H1 (cell line): ENCODE results near the gene PRKCSH. TPM values are rescaled to one million over a fixed set of nuclear protein-coding genes. Genes with fewer than 3 reads are reported as not detected.
A peak's percentile ranks its signal among the peaks of the same experiment; 100 is the strongest.

Experiments
- BACH1 ChIP-seq: IDR thresholded peaks from 2 replicates; pipeline ENCODE4 v1.6.1; 2012; ENCODE audit warnings: low read length, improper control_type of control experiment
- CBX5 ChIP-seq: fragments of 300-800, 300-1000 bp; sonication (generic); IDR thresholded peaks from 2 replicates; pipeline ENCODE4 v1.7.1; 2016; ENCODE audit warnings: antibody characterized with exemption, low read length, low read depth
- CBX8 ChIP-seq: fragments of 300-800, 300-1000 bp; sonication (generic); IDR thresholded peaks from 2 replicates; pipeline ENCODE4 v1.7.1; 2016; ENCODE audit warnings: low read depth, low read length, borderline replicate concordance
- EGR1 ChIP-seq: IDR thresholded peaks from 2 replicates; pipeline ENCODE4 v1.6.1; 2011; ENCODE audit warnings: low read depth, low read length, borderline replicate concordance
- FOSL1 ChIP-seq: IDR thresholded peaks from 2 replicates; pipeline ENCODE4 v1.6.1; 2011; ENCODE audit warnings: mild to moderate bottlenecking, low read depth, low read length, moderate library complexity; ENCODE audit not compliant: insufficient read depth
- HDAC2 ChIP-seq, 2 experiments: fragments of 300-600 bp in 1 of 2; sonication (generic) in 1 of 2; IDR thresholded peaks; 2 replicates each; pipeline ENCODE4 v1.6.1; 2011 to 2012; ENCODE audit warnings: low read depth in 2 of 2, low read length in 2 of 2, mild to moderate bottlenecking in 2 of 2, moderate library complexity in 2 of 2, borderline replicate concordance in 1 of 2, inconsistent platforms in 1 of 2
- HDAC6 ChIP-seq: IDR thresholded peaks from one replicate; pipeline ENCODE4 v1.7.1; 2012; ENCODE audit warnings: low read depth, mild to moderate bottlenecking, inconsistent platforms, low read length, moderate library complexity
- KDM4A ChIP-seq: IDR thresholded peaks from one replicate; pipeline ENCODE4 v1.7.1; 2012; ENCODE audit warnings: low read depth, mild to moderate bottlenecking, moderate library complexity, low read length, inconsistent platforms; ENCODE audit not compliant: severe bottlenecking
- POLR2A ChIP-seq, 2 experiments: IDR thresholded peaks; 1 replicate in 1 of 2; 2 replicates in 1 of 2; pipeline ENCODE4 v1.6.1; 2011; ENCODE audit warnings: low read depth in 2 of 2, low read length in 2 of 2, mild to moderate bottlenecking in 2 of 2; ENCODE audit errors: control extremely low read depth in 1 of 2
- POLR2AphosphoS5 ChIP-seq: IDR thresholded peaks from 2 replicates; pipeline ENCODE4 v1.6.1; 2011; ENCODE audit warnings: low read depth, low read length
- POU5F1 ChIP-seq: IDR thresholded peaks from 2 replicates; pipeline ENCODE4 v1.6.1; 2011; ENCODE audit warnings: low read depth, mild to moderate bottlenecking, low read length, moderate library complexity
- RXRA ChIP-seq: IDR thresholded peaks from 2 replicates; pipeline ENCODE4 v1.6.1; 2011; ENCODE audit warnings: low read depth, mild to moderate bottlenecking, low read length, moderate library complexity; ENCODE audit not compliant: insufficient read depth
- SP2 ChIP-seq: IDR thresholded peaks from 2 replicates; pipeline ENCODE4 v1.6.1; 2012; ENCODE audit warnings: mild to moderate bottlenecking, low read length, inconsistent platforms
- SRF ChIP-seq: IDR thresholded peaks from 2 replicates; pipeline ENCODE4 v1.6.1; 2011; ENCODE audit warnings: mild to moderate bottlenecking, low read depth, low read length, moderate library complexity
- SUZ12 ChIP-seq: fragments of 200-600 bp; sonication (generic); IDR thresholded peaks from 2 replicates; pipeline ENCODE4 v1.6.1; 2012; ENCODE audit warnings: mild to moderate bottlenecking, inconsistent platforms, low read length, moderate library complexity, mixed read lengths
- TAF1 ChIP-seq: IDR thresholded peaks from 2 replicates; pipeline ENCODE4 v1.6.1; 2011; ENCODE audit warnings: mild to moderate bottlenecking, low read depth, low read length
- TAF7 ChIP-seq: optimal IDR thresholded peaks from 2 replicates; pipeline ENCODE3; 2011; ENCODE audit warnings: low read depth, mild to moderate bottlenecking, inconsistent platforms, low read length, moderate library complexity, borderline replicate concordance
- polyA plus RNA-seq, 7 experiments: library from polyadenylated mRNA; depleted of rRNA in 3 of 7; stranded (reverse) in 5 of 7; unstranded in 2 of 7; fragments of >200 nt in 5 of 7; fragments of 200-250 nt in 2 of 7; gene quantifications; 1 replicate in 5 of 7; 2 replicates in 1 of 7; 4 replicates in 1 of 7; pipeline versions ENCODE4 v1.2.1 to v1.2.3, GENCODE V29; 2011 to 2013; ENCODE audit warnings: missing spikeins in 2 of 7, mixed read lengths in 2 of 7
- total RNA-seq: library from RNA; stranded (reverse); fragmentation: NEBNext Ultra II Directional; extraction: Animal tissue kit (Norgen Biotek cat#: 25700); gene quantifications from 2 replicates; pipeline ENCODE4 v1.2.1, GENCODE V29; 2021
- TF ChIP-seq, protein P1 (sequence below): IDR thresholded peaks from 2 replicates; pipeline ENCODE4 v1.6.1; 2012; ENCODE audit warnings: inconsistent platforms
- TF ChIP-seq, protein P2 (sequence below): IDR thresholded peaks from 2 replicates; pipeline ENCODE4 v1.6.1; 2011; ENCODE audit warnings: low read length, improper control_type of control experiment
- TF ChIP-seq, protein P3 (sequence below), 3 experiments: IDR thresholded peaks; 1 replicate in 2 of 3; 2 replicates in 1 of 3; pipeline versions ENCODE4 v1.5.1 to v1.6.1; 2011; ENCODE audit warnings: low read length in 3 of 3, mild to moderate bottlenecking in 3 of 3, inconsistent platforms in 2 of 3, low read depth in 1 of 3, moderate library complexity in 1 of 3; ENCODE audit not compliant: insufficient read depth in 1 of 3; ENCODE audit errors: control extremely low read depth in 1 of 3

PRKCSH gene
- total and polyA plus RNA-seq, 2 of the 8 experiments (the other 6 are each of a cell fraction or from before 2014, with no cell fraction given) = 97.2 to 337 TPM

DNA sequence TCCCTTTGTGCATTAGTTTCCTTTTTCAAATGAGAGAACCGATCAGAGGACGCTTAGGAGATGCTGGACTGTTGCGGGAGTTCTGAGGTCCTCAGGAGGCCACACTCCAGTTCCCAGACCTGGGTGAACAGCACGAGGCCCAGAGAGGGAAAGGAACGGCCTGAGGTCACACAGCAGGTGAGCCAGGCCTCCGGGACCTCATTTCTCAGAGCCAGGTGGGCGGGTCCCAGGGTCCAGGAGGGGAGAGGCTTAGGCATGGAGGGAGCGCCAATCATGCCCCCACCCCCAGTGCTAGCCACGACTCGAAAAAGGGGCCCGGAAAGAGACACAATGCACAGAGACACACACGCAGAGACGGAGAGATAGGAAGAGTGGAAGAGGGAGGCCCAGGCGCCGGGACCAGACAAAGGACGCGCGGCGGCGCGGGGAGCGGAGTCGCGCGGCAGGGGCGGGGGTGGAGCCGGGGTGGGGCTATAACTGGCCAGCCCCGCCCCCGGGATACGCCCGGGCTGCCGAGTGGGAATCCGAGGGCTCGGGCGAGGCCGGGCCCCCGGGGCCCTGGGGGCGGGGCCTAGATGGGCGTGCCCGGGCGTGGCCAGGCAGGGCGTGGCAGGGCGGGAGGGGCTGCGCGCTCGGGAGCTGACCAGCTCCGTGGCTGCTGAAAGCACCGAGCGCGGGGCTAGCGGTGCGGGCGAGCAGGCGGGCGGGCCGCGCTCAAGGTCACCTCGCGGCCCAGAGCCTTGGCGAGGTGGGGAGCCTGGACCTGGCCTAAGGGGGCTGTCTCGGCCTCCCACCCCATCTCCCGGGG lies 43.9 kb downstream of the PRKCSH start (continued):
- TF ChIP-seq RXRA = no peak
- TF ChIP-seq BACH1 = no peak; the same call in 1 of the 2 replicates
- TF ChIP-seq CBX5 = no peak
- no peak for TF ChIP-seq SP2
- TF ChIP-seq HDAC2 (IDR thresholded peaks at IDR 0.05; ENCODE audit: borderline replicate concordance in 1 of 2, low read depth in 2 of 2, low read length in 2 of 2) = peak; percentile 57 to 68; a peak in 1 of 4 replicates
- TF ChIP-seq FOSL1 = no peak
- TF ChIP-seq, protein P1, sequence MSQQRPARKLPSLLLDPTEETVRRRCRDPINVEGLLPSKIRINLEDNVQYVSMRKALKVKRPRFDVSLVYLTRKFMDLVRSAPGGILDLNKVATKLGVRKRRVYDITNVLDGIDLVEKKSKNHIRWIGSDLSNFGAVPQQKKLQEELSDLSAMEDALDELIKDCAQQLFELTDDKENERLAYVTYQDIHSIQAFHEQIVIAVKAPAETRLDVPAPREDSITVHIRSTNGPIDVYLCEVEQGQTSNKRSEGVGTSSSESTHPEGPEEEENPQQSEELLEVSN = no peak
- no peak for TF ChIP-seq POLR2AphosphoS5
- TF ChIP-seq POU5F1 = no peak
- TF ChIP-seq POLR2A (IDR thresholded peaks at IDR 0.05; ENCODE audit: control extremely low read depth in 1 of 2, low read depth in 2 of 2, low read length in 2 of 2) = no peak; a peak in 1 of 3 replicates
- peak; percentile 59; the same call in 1 of the 2 replicates for TF ChIP-seq EGR1
- TF ChIP-seq, protein P2, sequence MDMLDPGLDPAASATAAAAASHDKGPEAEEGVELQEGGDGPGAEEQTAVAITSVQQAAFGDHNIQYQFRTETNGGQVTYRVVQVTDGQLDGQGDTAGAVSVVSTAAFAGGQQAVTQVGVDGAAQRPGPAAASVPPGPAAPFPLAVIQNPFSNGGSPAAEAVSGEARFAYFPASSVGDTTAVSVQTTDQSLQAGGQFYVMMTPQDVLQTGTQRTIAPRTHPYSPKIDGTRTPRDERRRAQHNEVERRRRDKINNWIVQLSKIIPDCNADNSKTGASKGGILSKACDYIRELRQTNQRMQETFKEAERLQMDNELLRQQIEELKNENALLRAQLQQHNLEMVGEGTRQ = no peak
- no peak for TF ChIP-seq SRF
- TF ChIP-seq CBX8 = no peak
- TF ChIP-seq HDAC6 = no peak
- TF ChIP-seq SUZ12 = no peak
- TF ChIP-seq, protein P3, sequence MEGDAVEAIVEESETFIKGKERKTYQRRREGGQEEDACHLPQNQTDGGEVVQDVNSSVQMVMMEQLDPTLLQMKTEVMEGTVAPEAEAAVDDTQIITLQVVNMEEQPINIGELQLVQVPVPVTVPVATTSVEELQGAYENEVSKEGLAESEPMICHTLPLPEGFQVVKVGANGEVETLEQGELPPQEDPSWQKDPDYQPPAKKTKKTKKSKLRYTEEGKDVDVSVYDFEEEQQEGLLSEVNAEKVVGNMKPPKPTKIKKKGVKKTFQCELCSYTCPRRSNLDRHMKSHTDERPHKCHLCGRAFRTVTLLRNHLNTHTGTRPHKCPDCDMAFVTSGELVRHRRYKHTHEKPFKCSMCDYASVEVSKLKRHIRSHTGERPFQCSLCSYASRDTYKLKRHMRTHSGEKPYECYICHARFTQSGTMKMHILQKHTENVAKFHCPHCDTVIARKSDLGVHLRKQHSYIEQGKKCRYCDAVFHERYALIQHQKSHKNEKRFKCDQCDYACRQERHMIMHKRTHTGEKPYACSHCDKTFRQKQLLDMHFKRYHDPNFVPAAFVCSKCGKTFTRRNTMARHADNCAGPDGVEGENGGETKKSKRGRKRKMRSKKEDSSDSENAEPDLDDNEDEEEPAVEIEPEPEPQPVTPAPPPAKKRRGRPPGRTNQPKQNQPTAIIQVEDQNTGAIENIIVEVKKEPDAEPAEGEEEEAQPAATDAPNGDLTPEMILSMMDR (IDR thresholded peaks at IDR 0.05; ENCODE audit: control extremely low read depth in 1 of 3, insufficient read depth in 1 of 3, low read depth in 1 of 3, low read length in 3 of 3) = no peak
- peak; percentile 41 for TF ChIP-seq KDM4A
- TF ChIP-seq TAF7 = peak; percentile 67
- no peak for TF ChIP-seq TAF1
